ENCODE results near the gene FAM184B. TPM values are rescaled to one million over a fixed set of nuclear protein-coding genes. Genes with fewer than 3 reads are reported as not detected.

The FAM184B gene
- total and polyA plus RNA-seq, 2 experiments from 2014 or later, result 0.11 to 0.49 TPM

GRCh38 chr4:17682222-17682566 lies 99.2 kb downstream of the FAM184B start:
- H3K4me2 ChIP-seq, result no peak overlapping the region
- no peaks in the 10 kb centered on the region for H3K27me3 ChIP-seq (ENCODE audit: insufficient read depth)
- H3K4me3 ChIP-seq, result no peak overlapping the region
- Mint-ChIP-seq H3K4me1 (no peaks in the 10 kb centered on the region), H3K36me3 (ENCODE audit: low read depth) (no peaks in the 10 kb centered on the region), H3K27ac (no peak overlapping the region), H3K9me3 (peaks cover 7% of the 10 kb centered on the region), H3K27me3 (ENCODE audit: insufficient read depth, low read depth, poor library complexity) (peaks cover 2% of the 10 kb centered on the region), H3K4me3 (no peak overlapping the region)
- TF ChIP-seq JUNB (IDR thresholded peaks at IDR 0.05; ENCODE audit: unreplicated experiment), result no peak
- TF ChIP-seq STAT1 (IDR thresholded peaks at IDR 0.05; ENCODE audit: unreplicated experiment), result no peak
- TF ChIP-seq ZNF331 (CRISPR knock-in tag; IDR thresholded peaks at IDR 0.05; ENCODE audit: low read depth), result no peak
- TF ChIP-seq POLR2AphosphoS5 (IDR thresholded peaks at IDR 0.05; ENCODE audit: low read depth), result no peak
- no peak for TF ChIP-seq EZH2 (IDR thresholded peaks at IDR 0.05; ENCODE audit: low read depth, unreplicated experiment)
- TF ChIP-seq CREB1 (CRISPR knock-in tag; IDR thresholded peaks at IDR 0.05; ENCODE audit: low read depth), result no peak
- TF ChIP-seq ZNF114 (CRISPR knock-in tag; IDR thresholded peaks at IDR 0.05), result no peak
- TF ChIP-seq ZNF462 (CRISPR knock-in tag; IDR thresholded peaks at IDR 0.05), result no peak
- TF ChIP-seq, protein P1, sequence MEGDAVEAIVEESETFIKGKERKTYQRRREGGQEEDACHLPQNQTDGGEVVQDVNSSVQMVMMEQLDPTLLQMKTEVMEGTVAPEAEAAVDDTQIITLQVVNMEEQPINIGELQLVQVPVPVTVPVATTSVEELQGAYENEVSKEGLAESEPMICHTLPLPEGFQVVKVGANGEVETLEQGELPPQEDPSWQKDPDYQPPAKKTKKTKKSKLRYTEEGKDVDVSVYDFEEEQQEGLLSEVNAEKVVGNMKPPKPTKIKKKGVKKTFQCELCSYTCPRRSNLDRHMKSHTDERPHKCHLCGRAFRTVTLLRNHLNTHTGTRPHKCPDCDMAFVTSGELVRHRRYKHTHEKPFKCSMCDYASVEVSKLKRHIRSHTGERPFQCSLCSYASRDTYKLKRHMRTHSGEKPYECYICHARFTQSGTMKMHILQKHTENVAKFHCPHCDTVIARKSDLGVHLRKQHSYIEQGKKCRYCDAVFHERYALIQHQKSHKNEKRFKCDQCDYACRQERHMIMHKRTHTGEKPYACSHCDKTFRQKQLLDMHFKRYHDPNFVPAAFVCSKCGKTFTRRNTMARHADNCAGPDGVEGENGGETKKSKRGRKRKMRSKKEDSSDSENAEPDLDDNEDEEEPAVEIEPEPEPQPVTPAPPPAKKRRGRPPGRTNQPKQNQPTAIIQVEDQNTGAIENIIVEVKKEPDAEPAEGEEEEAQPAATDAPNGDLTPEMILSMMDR (conservative IDR thresholded peaks at IDR 0.05; ENCODE audit: low read depth in 2 of 2), result no peak
- no peak for TF ChIP-seq NANOG (IDR thresholded peaks at IDR 0.05; ENCODE audit: borderline replicate concordance)
- TF ChIP-seq, protein P2, sequence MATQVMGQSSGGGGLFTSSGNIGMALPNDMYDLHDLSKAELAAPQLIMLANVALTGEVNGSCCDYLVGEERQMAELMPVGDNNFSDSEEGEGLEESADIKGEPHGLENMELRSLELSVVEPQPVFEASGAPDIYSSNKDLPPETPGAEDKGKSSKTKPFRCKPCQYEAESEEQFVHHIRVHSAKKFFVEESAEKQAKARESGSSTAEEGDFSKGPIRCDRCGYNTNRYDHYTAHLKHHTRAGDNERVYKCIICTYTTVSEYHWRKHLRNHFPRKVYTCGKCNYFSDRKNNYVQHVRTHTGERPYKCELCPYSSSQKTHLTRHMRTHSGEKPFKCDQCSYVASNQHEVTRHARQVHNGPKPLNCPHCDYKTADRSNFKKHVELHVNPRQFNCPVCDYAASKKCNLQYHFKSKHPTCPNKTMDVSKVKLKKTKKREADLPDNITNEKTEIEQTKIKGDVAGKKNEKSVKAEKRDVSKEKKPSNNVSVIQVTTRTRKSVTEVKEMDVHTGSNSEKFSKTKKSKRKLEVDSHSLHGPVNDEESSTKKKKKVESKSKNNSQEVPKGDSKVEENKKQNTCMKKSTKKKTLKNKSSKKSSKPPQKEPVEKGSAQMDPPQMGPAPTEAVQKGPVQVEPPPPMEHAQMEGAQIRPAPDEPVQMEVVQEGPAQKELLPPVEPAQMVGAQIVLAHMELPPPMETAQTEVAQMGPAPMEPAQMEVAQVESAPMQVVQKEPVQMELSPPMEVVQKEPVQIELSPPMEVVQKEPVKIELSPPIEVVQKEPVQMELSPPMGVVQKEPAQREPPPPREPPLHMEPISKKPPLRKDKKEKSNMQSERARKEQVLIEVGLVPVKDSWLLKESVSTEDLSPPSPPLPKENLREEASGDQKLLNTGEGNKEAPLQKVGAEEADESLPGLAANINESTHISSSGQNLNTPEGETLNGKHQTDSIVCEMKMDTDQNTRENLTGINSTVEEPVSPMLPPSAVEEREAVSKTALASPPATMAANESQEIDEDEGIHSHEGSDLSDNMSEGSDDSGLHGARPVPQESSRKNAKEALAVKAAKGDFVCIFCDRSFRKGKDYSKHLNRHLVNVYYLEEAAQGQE (IDR thresholded peaks at IDR 0.05; ENCODE audit: unreplicated experiment), result no peak
- TF ChIP-seq ETS1 (IDR thresholded peaks at IDR 0.05), result no peak
- no peak for TF ChIP-seq EZH2phosphoT487 (IDR thresholded peaks at IDR 0.05; ENCODE audit: unreplicated experiment)
- H3F3A ChIP-seq (replicated peaks; ENCODE audit: low read depth), result no peaks in the 10 kb centered on the region
- no peak for DNase-seq (ENCODE audit: low spot score)
- H3K4me1 ChIP-seq (ENCODE audit: insufficient read depth), result no peaks in the 10 kb centered on the region
- no peak overlapping the region for H2AFZ ChIP-seq
- no peak overlapping the region for H3K27ac ChIP-seq (ENCODE audit: low read depth)
- no peaks in the 10 kb centered on the region for H4K20me1 ChIP-seq (replicated peaks; ENCODE audit: insufficient read depth)
- H3K9me2 ChIP-seq (ENCODE audit: insufficient read depth), result no peaks in the 10 kb centered on the region
- H3K79me2 ChIP-seq (replicated peaks; ENCODE audit: insufficient read depth), result no peaks in the 10 kb centered on the region
- no peak for ATAC-seq
- no peaks in the 10 kb centered on the region for H3K36me3 ChIP-seq (ENCODE audit: insufficient read depth)

Data from GM23338 (cell line).